Tibial nerve (tissue), 4 donors: ENCODE data around the gene KBTBD13. TPM values are rescaled to one million over a fixed set of nuclear protein-coding genes. Genes with fewer than 3 reads are reported as not detected.

Experiments
- DNase-seq, 2 donors: peaks; one replicate each; pipeline ENCODE4 v3.0.0-alpha.2; 2019; ENCODE audit warnings: low spot score in 2 of 2
- H3K27ac ChIP-seq, 4 donors: fragments of 200-600 bp; sonication (generic) in 3 of 4; one replicate each; pipeline ENCODE4 v1.5.1; 2017 to 2019; ENCODE audit warnings: mild to moderate bottlenecking in 1 of 4
- H3K27me3 ChIP-seq, 2 donors: fragments of 200-600 bp; sonication (generic) in 1 of 2; one replicate each; pipeline versions ENCODE4 v1.5.1 to v1.6.0; 2017 to 2019
- H3K36me3 ChIP-seq, 3 donors: fragments of 200-600 bp; sonication (generic); one replicate each; pipeline ENCODE4 v1.5.1; 2018 to 2019
- H3K4me1 ChIP-seq, 4 donors: fragments of 200-600 bp; sonication (generic) in 3 of 4; one replicate each; pipeline ENCODE4 v1.5.1; 2017 to 2019
- H3K4me3 ChIP-seq, 4 donors: fragments of 200-600 bp; sonication (generic) in 3 of 4; one replicate each; pipeline ENCODE4 v1.5.1; 2017 to 2019; ENCODE audit warnings: mild to moderate bottlenecking in 1 of 4, moderate library complexity in 1 of 4
- H3K9me3 ChIP-seq, 4 donors: fragments of 200-600 bp; sonication (generic) in 3 of 4; one replicate each; pipeline ENCODE4 v1.5.1; 2017 to 2019
- EP300 ChIP-seq, 2 donors: sonication (generic); formaldehyde crosslinking; IDR thresholded peaks; one replicate each; pipeline ENCODE4 v1.6.1; 2017; ENCODE audit warnings: antibody characterized with exemption in 2 of 2, mild to moderate bottlenecking in 1 of 2
- POLR2A ChIP-seq, 2 donors: fragments of 450-650 bp; IDR thresholded peaks; one replicate each; pipeline ENCODE4 v1.6.1; 2017; ENCODE audit warnings: antibody characterized with exemption in 2 of 2, mild to moderate bottlenecking in 2 of 2, moderate library complexity in 2 of 2
- WGBS, 2 donors: methylation state at CpG; one replicate each; pipeline ENCODE4 v1.1.5; 2018; 5-methylcytosine and 5-hydroxymethylcytosine counted together
- total RNA-seq, 4 donors: library from RNA; depleted of rRNA; stranded (reverse); fragments of >200 nt; gene quantifications; one replicate each; pipeline ENCODE4 v1.1.0, GENCODE V29; 2016
- TF ChIP-seq, protein P1 (sequence below), 5 experiments: fragments of 200-600 bp in 3 of 5; fragments of 450-650 bp in 2 of 5; sonication (generic) in 3 of 5; IDR thresholded peaks; one replicate each; pipeline ENCODE4 v1.5.1; 2016 to 2019; ENCODE audit warnings: antibody characterized with exemption in 5 of 5, mild to moderate bottlenecking in 3 of 5, moderate library complexity in 2 of 5

Gene KBTBD13
- total RNA-seq, 4 donors from 2014 or later, result not detected

DNA sequence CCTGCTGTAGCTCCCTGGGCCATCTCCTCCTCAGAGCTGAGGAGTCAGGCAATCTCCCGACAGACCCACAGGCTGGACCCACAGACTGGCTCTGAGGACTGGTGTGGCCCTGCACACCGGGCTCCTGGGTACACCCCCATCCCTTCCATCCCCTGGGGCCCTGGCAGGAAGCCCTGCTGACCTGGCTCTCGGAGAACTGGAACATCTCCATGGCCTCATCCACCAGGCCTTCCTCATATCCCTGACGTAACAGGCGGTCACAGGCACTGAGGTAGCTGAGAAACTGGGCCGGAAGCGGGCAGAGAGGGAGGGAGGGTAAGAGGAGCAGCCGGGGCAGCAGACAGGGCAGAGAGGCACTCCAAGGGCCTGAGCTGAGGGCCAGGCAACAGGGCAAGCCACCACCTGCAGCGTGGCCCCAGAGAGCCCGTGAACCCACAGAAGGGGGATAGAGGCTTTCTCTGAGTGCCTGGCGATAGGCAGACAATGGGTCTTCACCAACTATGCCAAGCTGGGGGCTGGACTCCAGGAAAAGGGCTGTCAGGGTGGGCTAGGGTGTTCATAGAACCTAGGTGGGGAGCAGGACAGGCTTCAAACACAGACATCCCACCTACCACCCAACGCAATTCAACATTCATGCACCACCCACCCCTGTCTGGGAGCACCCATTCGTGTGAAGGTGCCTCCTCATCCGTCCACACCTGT is 17.9 kb downstream of the KBTBD13 start:
- no peaks in the 10 kb centered on the region for H3K27me3 ChIP-seq
- H3K27ac ChIP-seq, result peak overlapping the region in 1 of 4 donors; percentile 7
- H3K4me1 ChIP-seq, result peaks cover 0 to 34% (median 1%) of the 10 kb centered on the region in 4 donors
- H3K4me3 ChIP-seq, result no peak overlapping the region
- no peaks in the 10 kb centered on the region for H3K9me3 ChIP-seq
- DNase-seq, result no peak
- WGBS, 2 donors, result 79 to 82% methylated on average over 13 to 14 of the region's 14 CpGs
- peaks cover 0 to 50% (median 0%) of the 10 kb centered on the region in 3 donors for H3K36me3 ChIP-seq
- TF ChIP-seq, protein P1, sequence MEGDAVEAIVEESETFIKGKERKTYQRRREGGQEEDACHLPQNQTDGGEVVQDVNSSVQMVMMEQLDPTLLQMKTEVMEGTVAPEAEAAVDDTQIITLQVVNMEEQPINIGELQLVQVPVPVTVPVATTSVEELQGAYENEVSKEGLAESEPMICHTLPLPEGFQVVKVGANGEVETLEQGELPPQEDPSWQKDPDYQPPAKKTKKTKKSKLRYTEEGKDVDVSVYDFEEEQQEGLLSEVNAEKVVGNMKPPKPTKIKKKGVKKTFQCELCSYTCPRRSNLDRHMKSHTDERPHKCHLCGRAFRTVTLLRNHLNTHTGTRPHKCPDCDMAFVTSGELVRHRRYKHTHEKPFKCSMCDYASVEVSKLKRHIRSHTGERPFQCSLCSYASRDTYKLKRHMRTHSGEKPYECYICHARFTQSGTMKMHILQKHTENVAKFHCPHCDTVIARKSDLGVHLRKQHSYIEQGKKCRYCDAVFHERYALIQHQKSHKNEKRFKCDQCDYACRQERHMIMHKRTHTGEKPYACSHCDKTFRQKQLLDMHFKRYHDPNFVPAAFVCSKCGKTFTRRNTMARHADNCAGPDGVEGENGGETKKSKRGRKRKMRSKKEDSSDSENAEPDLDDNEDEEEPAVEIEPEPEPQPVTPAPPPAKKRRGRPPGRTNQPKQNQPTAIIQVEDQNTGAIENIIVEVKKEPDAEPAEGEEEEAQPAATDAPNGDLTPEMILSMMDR (IDR thresholded peaks at IDR 0.05), result no peak
- TF ChIP-seq EP300 (IDR thresholded peaks at IDR 0.05), result no peak
- TF ChIP-seq POLR2A (IDR thresholded peaks at IDR 0.05), result no peak

DNA sequence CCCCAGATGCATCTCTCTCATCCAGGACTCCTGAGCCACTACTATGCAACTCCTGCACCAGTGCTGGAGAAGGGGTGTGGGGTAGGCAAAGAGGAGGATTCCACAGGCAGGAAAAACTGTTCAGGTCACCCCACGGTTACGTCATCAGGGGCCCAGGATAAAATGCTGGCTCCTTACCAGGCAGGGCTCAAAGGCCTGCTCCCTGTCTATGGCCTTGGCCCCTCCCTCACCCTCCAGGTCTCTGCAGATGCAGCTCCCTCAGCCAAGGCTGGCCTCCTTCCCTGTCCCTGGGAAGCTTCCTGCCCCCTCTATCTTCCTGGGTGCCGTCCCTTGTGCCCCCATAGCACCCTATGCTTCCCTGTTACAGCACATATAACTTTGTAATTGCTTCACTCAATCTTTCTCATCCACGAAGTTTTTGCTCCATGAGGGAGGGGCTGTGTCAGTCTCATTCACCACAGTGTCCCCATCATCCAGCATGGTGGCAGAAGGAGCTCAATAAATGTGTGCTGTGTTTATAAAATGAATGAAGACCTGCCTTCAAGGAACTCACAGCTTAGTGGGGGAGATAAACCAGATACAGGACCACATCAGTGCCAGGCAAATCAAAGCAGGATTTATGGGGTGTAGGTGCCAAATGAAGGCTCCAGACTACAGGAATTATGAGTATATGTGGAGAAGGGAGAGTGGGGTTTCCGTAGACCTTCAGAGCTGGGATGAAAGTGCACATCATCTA is 18.6 kb downstream of the KBTBD13 start:
- no peak overlapping the region for H3K4me3 ChIP-seq
- H3K4me1 ChIP-seq, result peaks cover 0 to 30% (median 0%) of the 10 kb centered on the region in 4 donors
- no peaks in the 10 kb centered on the region for H3K9me3 ChIP-seq
- no peaks in the 10 kb centered on the region for H3K27me3 ChIP-seq
- DNase-seq, result no peak
- peaks cover 0 to 58% (median 0%) of the 10 kb centered on the region in 3 donors for H3K36me3 ChIP-seq
- no peak for TF ChIP-seq POLR2A (IDR thresholded peaks at IDR 0.05)
- no peak for TF ChIP-seq EP300 (IDR thresholded peaks at IDR 0.05)
- TF ChIP-seq, protein P1 (IDR thresholded peaks at IDR 0.05), result no peak
- WGBS, 2 donors, result 59 to 71% methylated on average over 5 of the region's 5 CpGs
- H3K27ac ChIP-seq, result no peak overlapping the region

DNA sequence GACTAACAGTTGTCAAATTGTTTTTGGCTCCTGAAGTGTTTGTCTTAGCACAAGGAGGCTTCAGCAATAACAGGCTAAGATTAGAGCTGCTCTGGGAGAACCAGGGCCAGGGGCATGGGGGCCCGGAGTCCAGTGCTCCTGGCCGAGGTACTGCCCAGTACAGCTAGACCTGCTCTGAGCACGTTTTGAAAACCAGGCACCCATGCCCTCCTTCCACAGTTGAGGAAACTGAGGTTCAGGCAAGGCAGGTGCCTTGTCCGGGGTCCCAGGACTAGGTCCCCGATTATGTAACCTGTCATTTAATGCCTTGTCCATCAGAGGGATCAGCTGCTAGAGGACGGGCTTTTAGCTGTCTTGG is 19.2 kb downstream of the KBTBD13 start:
- DNase-seq, result no peak
- peaks cover 0 to 63% (median 0%) of the 10 kb centered on the region in 3 donors for H3K36me3 ChIP-seq
- 73 to 79% methylated on average over 6 of the region's 6 CpGs for WGBS, 2 donors
- H3K4me3 ChIP-seq, result no peak overlapping the region
- no peaks in the 10 kb centered on the region for H3K9me3 ChIP-seq
- H3K4me1 ChIP-seq, result peaks cover 0 to 30% (median 0%) of the 10 kb centered on the region in 4 donors
- TF ChIP-seq, protein P1 (IDR thresholded peaks at IDR 0.05), result no peak
- no peaks in the 10 kb centered on the region for H3K27me3 ChIP-seq
- no peak overlapping the region for H3K27ac ChIP-seq

DNA sequence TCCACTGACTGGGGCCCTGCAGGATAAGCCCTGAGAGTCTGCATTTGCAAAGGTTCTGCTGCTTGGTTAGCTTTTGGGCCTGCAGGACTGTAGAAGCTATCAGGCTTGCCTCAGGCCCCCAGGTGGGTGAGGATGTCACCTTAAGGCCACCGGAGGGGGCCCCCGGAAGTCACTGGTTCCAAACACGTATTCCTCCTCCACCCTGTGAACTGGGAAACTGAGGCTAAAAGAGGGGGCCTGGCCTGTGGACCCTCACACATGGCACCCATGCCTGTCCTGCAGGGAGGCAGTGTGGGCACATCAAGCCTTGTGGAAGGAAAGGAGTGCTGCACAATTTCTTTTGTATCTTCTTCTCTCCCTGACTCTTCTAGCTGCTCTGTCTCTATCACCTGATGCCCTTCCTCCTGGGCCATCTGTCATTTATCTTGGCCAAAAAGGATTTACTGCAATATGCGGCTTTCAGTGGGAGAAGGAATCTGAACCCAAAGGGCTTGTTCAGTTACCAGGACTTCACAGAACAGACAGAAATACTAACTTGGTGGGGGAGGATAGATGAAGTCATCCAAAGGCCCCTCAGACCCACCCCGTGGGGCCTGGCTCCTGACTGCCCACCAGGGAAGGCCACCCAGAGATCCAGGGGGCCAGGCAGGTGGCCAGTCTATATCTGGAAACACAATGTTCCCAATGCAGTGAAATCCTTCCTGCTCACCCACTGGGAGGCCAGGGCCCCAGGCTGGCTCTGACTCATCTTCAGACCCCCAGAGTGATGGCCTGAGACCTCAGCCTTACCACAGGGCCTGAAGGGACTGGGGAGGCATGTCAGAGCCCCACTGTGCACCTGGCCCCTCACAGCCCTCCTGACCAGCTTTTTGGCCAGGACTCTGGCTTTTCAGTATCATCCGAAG is 20.2 kb downstream of the KBTBD13 start:
- no peak for DNase-seq
- WGBS, 2 donors, result 83 to 88% methylated on average over 6 of the region's 6 CpGs
- H3K9me3 ChIP-seq, result no peaks in the 10 kb centered on the region
- peaks cover 0 to 37% (median 0%) of the 10 kb centered on the region in 4 donors for H3K4me1 ChIP-seq
- no peaks in the 10 kb centered on the region for H3K27me3 ChIP-seq
- no peak overlapping the region for H3K4me3 ChIP-seq
- no peak overlapping the region for H3K27ac ChIP-seq
- TF ChIP-seq EP300 (IDR thresholded peaks at IDR 0.05) (no peak), POLR2A (IDR thresholded peaks at IDR 0.05) (no peak)
- TF ChIP-seq, protein P1 (IDR thresholded peaks at IDR 0.05), result no peak
- peaks cover 0 to 67% (median 0%) of the 10 kb centered on the region in 3 donors for H3K36me3 ChIP-seq
